OCI-LY1 (cell line): ENCODE results near the gene IVNS1ABP.

Experiments
- EZH2 ChIP-seq: fragments of 200-600 bp; sonication (generic), shearing (Covaris generic); IDR thresholded peaks from 2 replicates; pipeline ENCODE4 v1.8.0; 2017; ENCODE audit warnings: borderline replicate concordance, mixed run types, mild to moderate bottlenecking, antibody characterized with exemption, low read length, moderate library complexity, mixed read lengths
- TF ChIP-seq, protein P1 (sequence below): fragments of 200-600 bp; sonication (generic), shearing (Covaris generic); IDR thresholded peaks from 2 replicates; pipeline ENCODE4 v1.5.1; 2017; ENCODE audit warnings: mild to moderate bottlenecking, antibody characterized with exemption, low read length, moderate library complexity, mixed read lengths

DNA sequence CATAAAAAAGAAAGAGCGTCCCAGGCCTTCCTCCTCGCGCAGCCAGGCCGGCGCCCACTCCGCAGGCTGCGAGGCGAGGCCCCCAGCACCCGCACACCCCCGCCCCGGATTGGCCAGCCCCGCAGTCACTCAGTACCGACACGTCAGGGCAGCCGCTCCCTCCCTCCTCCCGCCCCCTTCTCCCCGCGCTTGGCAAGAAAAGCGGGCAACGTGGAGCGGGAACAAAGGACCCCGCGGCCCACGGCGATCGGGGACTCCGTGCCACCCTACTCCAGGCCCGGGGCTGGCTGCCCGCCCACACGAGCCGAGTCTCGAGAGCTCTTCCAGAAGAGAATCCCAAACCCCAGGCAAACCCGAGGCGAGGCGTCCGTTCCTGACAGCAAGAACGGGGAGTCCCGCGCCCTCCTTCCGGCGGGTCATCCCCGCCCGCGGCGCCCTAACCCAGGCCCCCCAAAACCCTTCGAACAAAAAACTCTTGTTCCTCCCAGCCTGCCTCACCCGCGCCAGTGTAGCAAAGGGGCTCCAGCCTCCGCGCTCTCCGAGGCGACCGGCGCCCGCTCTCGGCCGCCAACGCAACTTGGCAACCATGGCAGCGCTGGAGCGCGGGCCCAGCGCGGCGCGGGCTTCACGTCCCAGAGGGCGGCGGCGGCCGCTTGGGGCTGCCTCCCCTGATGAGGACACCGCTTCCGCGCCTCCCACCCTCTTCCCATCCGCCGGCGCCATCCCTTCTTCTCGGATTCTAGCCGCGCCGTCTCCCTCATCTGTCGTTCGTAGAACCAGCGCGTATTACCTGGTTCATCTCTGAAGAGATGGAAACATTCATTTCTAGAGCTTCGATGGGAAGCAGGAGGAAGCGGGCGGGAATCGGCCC, 645 bp downstream of the IVNS1ABP start:
- TF ChIP-seq, protein P1, sequence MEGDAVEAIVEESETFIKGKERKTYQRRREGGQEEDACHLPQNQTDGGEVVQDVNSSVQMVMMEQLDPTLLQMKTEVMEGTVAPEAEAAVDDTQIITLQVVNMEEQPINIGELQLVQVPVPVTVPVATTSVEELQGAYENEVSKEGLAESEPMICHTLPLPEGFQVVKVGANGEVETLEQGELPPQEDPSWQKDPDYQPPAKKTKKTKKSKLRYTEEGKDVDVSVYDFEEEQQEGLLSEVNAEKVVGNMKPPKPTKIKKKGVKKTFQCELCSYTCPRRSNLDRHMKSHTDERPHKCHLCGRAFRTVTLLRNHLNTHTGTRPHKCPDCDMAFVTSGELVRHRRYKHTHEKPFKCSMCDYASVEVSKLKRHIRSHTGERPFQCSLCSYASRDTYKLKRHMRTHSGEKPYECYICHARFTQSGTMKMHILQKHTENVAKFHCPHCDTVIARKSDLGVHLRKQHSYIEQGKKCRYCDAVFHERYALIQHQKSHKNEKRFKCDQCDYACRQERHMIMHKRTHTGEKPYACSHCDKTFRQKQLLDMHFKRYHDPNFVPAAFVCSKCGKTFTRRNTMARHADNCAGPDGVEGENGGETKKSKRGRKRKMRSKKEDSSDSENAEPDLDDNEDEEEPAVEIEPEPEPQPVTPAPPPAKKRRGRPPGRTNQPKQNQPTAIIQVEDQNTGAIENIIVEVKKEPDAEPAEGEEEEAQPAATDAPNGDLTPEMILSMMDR, result no peak
- TF ChIP-seq EZH2, result no peak
